ENCODE results near the gene PRLH. TPM values are rescaled to one million over a fixed set of nuclear protein-coding genes. Genes with fewer than 3 reads are reported as not detected.

The PRLH gene
- total and polyA plus RNA-seq, 4 donors: not detected

- peaks cover 0 to 3% (median 0%) of the 10 kb centered on the region in 3 donors for H3K27me3 ChIP-seq (ENCODE audit: control insufficient read depth in 3 of 3, insufficient read depth in 3 of 3, low read length in 2 of 3)
- H3K4me1 ChIP-seq (ENCODE audit: control insufficient read depth in 5 of 5, insufficient read depth in 5 of 5, low read length in 5 of 5): peaks cover 0 to 2% (median 0%) of the 10 kb centered on the region in 5 donors
- TF ChIP-seq CTCF (IDR thresholded peaks at IDR 0.05; ENCODE audit: control extremely low read depth, extremely low read depth): no peak
- 85 to 92% methylated on average over 7 of the region's 7 CpGs for WGBS, 2 donors
- ATAC-seq (ENCODE audit: insufficient read depth, low FRiP score) (no peak), DNase-seq (no peak)
- H3K9ac ChIP-seq (ENCODE audit: insufficient read depth in 1 of 2, low read length in 2 of 2): no peak overlapping the region
- H3K9me3 ChIP-seq (ENCODE audit: control insufficient read depth in 4 of 4, insufficient read depth in 3 of 4, low read length in 3 of 4): peaks cover 0 to 1% (median 0%) of the 10 kb centered on the region in 4 donors
- no peak overlapping the region for H3K4me3 ChIP-seq
- H3K36me3 ChIP-seq (ENCODE audit: control insufficient read depth in 4 of 4, insufficient read depth in 4 of 4, low read length in 4 of 4): peaks cover 0 to 12% (median 0%) of the 10 kb centered on the region in 4 donors
- H3K27ac ChIP-seq (ENCODE audit: low read depth in 1 of 2, low read length in 1 of 2): no peak overlapping the region
Observed at GRCh38 chr2:237533668-237534161, 32.7 kb upstream of the PRLH start.

DNA sequence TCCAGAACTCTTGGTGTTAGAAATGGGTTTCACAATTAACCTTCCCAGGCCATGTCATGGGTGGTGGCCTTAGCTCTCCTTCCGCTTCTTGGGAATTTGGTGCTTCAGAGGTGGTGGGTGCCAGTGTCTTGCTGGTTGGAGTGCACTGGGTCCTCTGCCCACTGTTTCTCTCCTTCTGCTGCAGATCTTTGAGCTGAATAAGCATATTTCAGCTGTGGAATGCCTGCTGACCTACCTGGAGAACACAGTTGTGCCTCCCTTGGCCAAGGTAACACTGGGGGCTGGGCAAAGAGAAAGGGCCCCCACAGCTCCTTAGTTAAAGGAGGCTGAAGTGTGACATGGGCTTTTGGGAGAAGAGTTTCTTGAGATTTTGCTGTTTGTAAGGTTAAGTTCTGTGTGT, 32.0 kb upstream of the PRLH start:
- H3K27me3 ChIP-seq (ENCODE audit: control insufficient read depth in 3 of 3, insufficient read depth in 3 of 3, low read length in 2 of 3): peaks cover 0 to 3% (median 0%) of the 10 kb centered on the region in 3 donors
- WGBS, 2 donors: 98 to 100% methylated on average over 1 of the region's 1 CpG
- peaks cover 0 to 12% (median 0%) of the 10 kb centered on the region in 4 donors for H3K36me3 ChIP-seq (ENCODE audit: control insufficient read depth in 4 of 4, insufficient read depth in 4 of 4, low read length in 4 of 4)
- H3K9me3 ChIP-seq (ENCODE audit: control insufficient read depth in 4 of 4, insufficient read depth in 3 of 4, low read length in 3 of 4): peaks cover 0 to 1% (median 0%) of the 10 kb centered on the region in 4 donors
- H3K4me1 ChIP-seq (ENCODE audit: control insufficient read depth in 5 of 5, insufficient read depth in 5 of 5, low read length in 5 of 5): peaks cover 0 to 2% (median 0%) of the 10 kb centered on the region in 5 donors
- no peak overlapping the region for H3K27ac ChIP-seq (ENCODE audit: low read depth in 1 of 2, low read length in 1 of 2)
- no peak overlapping the region for H3K4me3 ChIP-seq
- ATAC-seq (ENCODE audit: insufficient read depth, low FRiP score) (no peak), DNase-seq (no peak)
- no peak overlapping the region for H3K9ac ChIP-seq (ENCODE audit: insufficient read depth in 1 of 2, low read length in 2 of 2)
- no peak for TF ChIP-seq CTCF (IDR thresholded peaks at IDR 0.05; ENCODE audit: control extremely low read depth, extremely low read depth)

DNA sequence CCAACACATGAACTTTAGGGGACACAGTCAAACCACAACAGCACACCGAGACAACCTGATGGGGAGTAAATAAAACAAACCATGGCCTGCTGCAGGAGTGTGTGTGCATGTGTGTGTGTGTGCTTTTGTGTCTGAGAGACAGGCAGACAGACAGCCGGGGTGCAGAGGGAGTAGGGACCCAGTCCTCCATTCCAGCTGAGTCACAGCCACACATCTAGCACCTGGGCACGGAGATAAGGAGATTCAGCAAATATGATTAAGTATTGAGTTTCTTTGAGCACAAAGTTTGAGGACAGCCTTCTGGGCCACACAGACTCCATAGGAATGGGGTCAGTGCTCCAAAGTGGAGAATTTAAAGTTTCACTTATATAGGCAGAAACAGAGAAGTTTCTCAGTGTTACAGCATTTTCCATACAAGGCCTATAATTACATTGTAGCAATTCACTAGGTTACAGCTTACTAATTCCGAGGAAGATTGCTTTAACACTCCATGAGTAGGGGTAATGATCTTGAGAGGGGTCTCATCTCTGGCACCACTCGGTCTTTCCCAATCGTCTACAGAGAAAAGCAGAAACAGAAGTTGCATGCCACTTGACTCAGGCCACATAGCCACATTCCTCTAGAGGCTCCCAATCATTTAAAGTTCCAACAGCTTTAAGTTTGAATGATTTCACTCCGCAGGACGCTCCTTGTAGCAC, 30.8 kb upstream of the PRLH start:
- Histone ChIP-seq H3K9ac (ENCODE audit: insufficient read depth in 1 of 2, low read length in 2 of 2) (no peak overlapping the region), H3K9me3 (ENCODE audit: control insufficient read depth in 4 of 4, insufficient read depth in 3 of 4, low read length in 3 of 4) (peaks cover 0 to 1% (median 0%) of the 10 kb centered on the region in 4 donors), H3K27ac (ENCODE audit: low read depth in 1 of 2, low read length in 1 of 2) (no peak overlapping the region), H3K36me3 (ENCODE audit: control insufficient read depth in 4 of 4, insufficient read depth in 4 of 4, low read length in 4 of 4) (peaks cover 0 to 11% (median 0%) of the 10 kb centered on the region in 4 donors), H3K27me3 (ENCODE audit: control insufficient read depth in 3 of 3, insufficient read depth in 3 of 3, low read length in 2 of 3) (peaks cover 0 to 3% (median 0%) of the 10 kb centered on the region in 3 donors), H3K4me3 (no peak overlapping the region), H3K4me1 (ENCODE audit: control insufficient read depth in 5 of 5, insufficient read depth in 5 of 5, low read length in 5 of 5) (peaks cover 0 to 2% (median 0%) of the 10 kb centered on the region in 5 donors)
- TF ChIP-seq CTCF (IDR thresholded peaks at IDR 0.05; ENCODE audit: control extremely low read depth, extremely low read depth): no peak
- ATAC-seq (ENCODE audit: insufficient read depth, low FRiP score): no peak
- DNase-seq: no peak
- WGBS, 2 donors: 83 to 86% methylated on average over 8 of the region's 8 CpGs
